DOHH2 (cell line): ENCODE measurements around the gene RPA1.

Experiments used
- CTCF ChIP-seq: fragments of 200-600 bp; sonication (generic); IDR thresholded peaks from one replicate; pipeline ENCODE4 v1.5.1; 2014; ENCODE audit warnings: antibody characterized with exemption, mild to moderate bottlenecking, low read depth, low read length; ENCODE audit not compliant: poor library complexity, severe bottlenecking
- EZH2phosphoT487 ChIP-seq: fragments of 200-600 bp; sonication (generic); IDR thresholded peaks from 2 replicates; pipeline ENCODE4 v1.6.1; 2017; ENCODE audit warnings: borderline replicate concordance, mild to moderate bottlenecking, antibody characterized with exemption, low read length, moderate library complexity, mixed read lengths

- TF ChIP-seq CTCF, result no peak
- TF ChIP-seq EZH2phosphoT487, result no peak
These were observed 37.0 kb upstream of the RPA1 start for GRCh38 chr17:1792495-1793446.
